GM12878 (cell line): ENCODE data around the gene C16orf96.

Experiments used
- CTCF ChIP-seq, 3 experiments: IDR thresholded peaks in 2 of 3; conservative IDR thresholded peaks in 1 of 3; 2 replicates each; pipeline ENCODE4 v1.5.1; 2011; ENCODE audit warnings: low read depth in 3 of 3, low read length in 3 of 3, mild to moderate bottlenecking in 3 of 3, control low read depth in 2 of 3, moderate library complexity in 2 of 3, inconsistent platforms in 1 of 3, mixed read lengths in 1 of 3; ENCODE audit not compliant: control insufficient read depth in 2 of 3, insufficient read depth in 1 of 3; ENCODE audit errors: extremely low read depth in 1 of 3
- JUND ChIP-seq: IDR thresholded peaks from 2 replicates; pipeline ENCODE4 v1.6.1; 2012; ENCODE audit warnings: low read depth, mild to moderate bottlenecking, low read length, improper control_type of control experiment, moderate library complexity
- NRF1 ChIP-seq: conservative IDR thresholded peaks from 2 replicates; pipeline ENCODE4 v1.6.1; 2011; ENCODE audit warnings: mild to moderate bottlenecking, low read depth, low read length, improper control_type of control experiment
- POLR2AphosphoS5 ChIP-seq: IDR thresholded peaks from 2 replicates; pipeline ENCODE4 v1.6.1; 2011; ENCODE audit warnings: mild to moderate bottlenecking, low read length, inconsistent platforms
- RFX5 ChIP-seq: IDR thresholded peaks from 2 replicates; pipeline ENCODE4 v1.6.1; 2011; ENCODE audit warnings: low read depth, low read length, improper control_type of control experiment
- TAF1 ChIP-seq: IDR thresholded peaks from 2 replicates; pipeline ENCODE4 v1.6.1; 2011; ENCODE audit warnings: mild to moderate bottlenecking, low read depth, low read length, borderline replicate concordance
- TCF7 ChIP-seq: IDR thresholded peaks from 2 replicates; pipeline ENCODE4 v1.6.1; 2014; ENCODE audit warnings: antibody characterized with exemption, borderline replicate concordance
- ZNF274 ChIP-seq: IDR thresholded peaks from one replicate; pipeline ENCODE4 v1.8.0; 2011; ENCODE audit not compliant: insufficient read length, insufficient read depth
- TF ChIP-seq, protein P1 (sequence below): fragments of 450-650 bp; IDR thresholded peaks from 2 replicates; pipeline ENCODE4 v1.6.1; 2017; ENCODE audit warnings: mild to moderate bottlenecking

GRCh38 chr16:4572715-4573114 is 16.6 kb downstream of the C16orf96 start:
- no peak for TF ChIP-seq CTCF (IDR thresholded peaks at IDR 0.05 in 2 of 3, conservative IDR thresholded peaks at IDR 0.05 in 1 of 3; ENCODE audit: control insufficient read depth in 2 of 3, extremely low read depth in 1 of 3, insufficient read depth in 1 of 3, low read depth in 3 of 3, low read length in 3 of 3)
- no peak for TF ChIP-seq ZNF274
- TF ChIP-seq NRF1, result no peak
- TF ChIP-seq POLR2AphosphoS5, result no peak
- no peak for TF ChIP-seq TAF1
- TF ChIP-seq JUND, result no peak
- no peak for TF ChIP-seq TCF7
- no peak for TF ChIP-seq RFX5
- TF ChIP-seq, protein P1, sequence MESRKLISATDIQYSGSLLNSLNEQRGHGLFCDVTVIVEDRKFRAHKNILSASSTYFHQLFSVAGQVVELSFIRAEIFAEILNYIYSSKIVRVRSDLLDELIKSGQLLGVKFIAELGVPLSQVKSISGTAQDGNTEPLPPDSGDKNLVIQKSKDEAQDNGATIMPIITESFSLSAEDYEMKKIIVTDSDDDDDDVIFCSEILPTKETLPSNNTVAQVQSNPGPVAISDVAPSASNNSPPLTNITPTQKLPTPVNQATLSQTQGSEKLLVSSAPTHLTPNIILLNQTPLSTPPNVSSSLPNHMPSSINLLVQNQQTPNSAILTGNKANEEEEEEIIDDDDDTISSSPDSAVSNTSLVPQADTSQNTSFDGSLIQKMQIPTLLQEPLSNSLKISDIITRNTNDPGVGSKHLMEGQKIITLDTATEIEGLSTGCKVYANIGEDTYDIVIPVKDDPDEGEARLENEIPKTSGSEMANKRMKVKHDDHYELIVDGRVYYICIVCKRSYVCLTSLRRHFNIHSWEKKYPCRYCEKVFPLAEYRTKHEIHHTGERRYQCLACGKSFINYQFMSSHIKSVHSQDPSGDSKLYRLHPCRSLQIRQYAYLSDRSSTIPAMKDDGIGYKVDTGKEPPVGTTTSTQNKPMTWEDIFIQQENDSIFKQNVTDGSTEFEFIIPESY, result no peak
